H1 (cell line): ENCODE results near the gene TP53I11. TPM values are rescaled to one million over a fixed set of nuclear protein-coding genes. Genes with fewer than 3 reads are reported as not detected.

Source experiments
- CTCF ChIA-PET: fragments of 300-600 bp; sonication (Branson Sonifier 250); formaldehyde crosslinking; loops from one replicate; lab custom pipeline; 2021; ENCODE audit not compliant: partially characterized antibody; lab: Charles Lee
- POLR2A ChIA-PET: fragments of 300-600 bp; sonication (Branson Sonifier 250); formaldehyde crosslinking; loops from one replicate; lab custom pipeline; 2021; ENCODE audit warnings: inconsistent platforms; ENCODE audit not compliant: partially characterized antibody; lab: Charles Lee
- DNase-seq, 2 experiments: peaks; one replicate each; pipeline versions ENCODE4 v3.0.0 to v3.0.0-alpha.2; 2010 to 2022; ENCODE audit warnings: low spot score in 2 of 2, low read depth in 1 of 2, mixed read lengths in 1 of 2
- FAIRE-seq: peaks from 2 replicates; lab custom pipeline; 2011; peaks lifted over from hg19 to GRCh38; lab: Jason Lieb, UNC
- H2AFZ ChIP-seq: 2 replicates; pipeline ENCODE4 v1.8.1; 2012; ENCODE audit warnings: low read length, inconsistent platforms
- H2AK5ac ChIP-seq: 2 replicates; pipeline ENCODE4 v1.6.1; 2013; ENCODE audit warnings: low read depth, low read length
- H2BK120ac ChIP-seq: replicated peaks from 2 replicates; pipeline ENCODE3; 2013; ENCODE audit warnings: low read depth, low read length, inconsistent platforms
- H2BK12ac ChIP-seq: 2 replicates; pipeline ENCODE4 v1.6.1; 2013; ENCODE audit warnings: low read depth, low read length
- H2BK15ac ChIP-seq: 2 replicates; pipeline ENCODE4 v1.6.1; 2013; ENCODE audit warnings: low read length
- H2BK20ac ChIP-seq: 2 replicates; pipeline ENCODE4 v1.6.1; 2013; ENCODE audit warnings: low read length
- H2BK5ac ChIP-seq: 2 replicates; pipeline ENCODE4 v1.6.1; 2013; ENCODE audit warnings: low read depth, low read length
- H3K14ac ChIP-seq: 2 replicates; pipeline ENCODE4 v1.6.1; 2013; ENCODE audit warnings: inconsistent platforms; ENCODE audit not compliant: insufficient read length
- H3K18ac ChIP-seq: 2 replicates; pipeline ENCODE4 v1.6.1; 2013; ENCODE audit warnings: low read length; ENCODE audit errors: extremely low read depth
- H3K23ac ChIP-seq: 2 replicates; pipeline ENCODE4 v1.6.1; 2013; ENCODE audit warnings: inconsistent platforms; ENCODE audit not compliant: insufficient read length
- H3K23me2 ChIP-seq: 2 replicates; pipeline ENCODE4 v1.6.1; 2013; ENCODE audit warnings: low read depth, low read length
- H3K27ac ChIP-seq: 2 replicates; pipeline ENCODE4 v1.6.1; 2011; ENCODE audit warnings: low read depth, low read length, inconsistent platforms
- H3K27me3 ChIP-seq, 4 experiments: replicated peaks in 1 of 4; 1 replicate in 1 of 4; 2 replicates in 3 of 4; pipeline versions ENCODE4 v1.6.1 to v1.8.1; 2011 to 2013; ENCODE audit warnings: low read length in 3 of 4, mild to moderate bottlenecking in 3 of 4, inconsistent platforms in 2 of 4, mixed read lengths in 2 of 4, moderate library complexity in 1 of 4; ENCODE audit not compliant: control insufficient read depth in 3 of 4, insufficient read depth in 3 of 4; ENCODE audit errors: extremely low read depth in 1 of 4
- H3K36me3 ChIP-seq, 4 experiments: 2 replicates each; pipeline versions ENCODE4 v1.6.1 to v1.8.1; 2011 to 2013; ENCODE audit warnings: mild to moderate bottlenecking in 4 of 4, low read length in 3 of 4, moderate library complexity in 2 of 4, control low read depth in 1 of 4, inconsistent platforms in 1 of 4; ENCODE audit not compliant: insufficient read depth in 4 of 4, control insufficient read depth in 2 of 4
- H3K4ac ChIP-seq: replicated peaks from 2 replicates; pipeline ENCODE3; 2013; ENCODE audit warnings: low read length, low read depth, mixed read lengths, inconsistent platforms; ENCODE audit not compliant: insufficient read length
- H3K4me1 ChIP-seq, 4 experiments: replicated peaks in 1 of 4; 1 replicate in 1 of 4; 2 replicates in 3 of 4; pipeline versions ENCODE4 v1.6.1 to v1.8.1; 2011 to 2013; ENCODE audit warnings: low read length in 3 of 4, inconsistent platforms in 2 of 4, mixed read lengths in 1 of 4; ENCODE audit not compliant: insufficient read depth in 4 of 4, control insufficient read depth in 3 of 4
- H3K4me2 ChIP-seq, 2 experiments: 2 replicates each; pipeline versions ENCODE4 v1.6.1 to v1.8.1; 2011 to 2013; ENCODE audit warnings: low read depth in 2 of 2, low read length in 2 of 2, control low read depth in 1 of 2, inconsistent platforms in 1 of 2, mild to moderate bottlenecking in 1 of 2; ENCODE audit not compliant: insufficient read depth in 1 of 2
- H3K4me3 ChIP-seq, 4 experiments: fragments of 200-600, 300-600 bp in 1 of 4; sonication (generic), shearing (Covaris generic), sonication (Bioruptor Twin) in 1 of 4; 2 replicates each; pipeline versions ENCODE4 v1.5.1 to v1.8.1; 2011 to 2016; ENCODE audit warnings: low read length in 4 of 4, low read depth in 3 of 4, control low read depth in 2 of 4, inconsistent platforms in 2 of 4, mild to moderate bottlenecking in 2 of 4, mixed read lengths in 1 of 4, moderate library complexity in 1 of 4; ENCODE audit not compliant: insufficient read depth in 2 of 4; ENCODE audit errors: extremely low read depth in 1 of 4
- H3K56ac ChIP-seq: replicated peaks from 2 replicates; pipeline ENCODE3; 2013; ENCODE audit warnings: low read depth, mild to moderate bottlenecking, mixed read lengths, low read length, inconsistent platforms; ENCODE audit not compliant: insufficient read length
- H3K79me1 ChIP-seq: 2 replicates; pipeline ENCODE4 v1.6.1; 2013; ENCODE audit warnings: low read depth, low read length, control low read depth
- H3K79me2 ChIP-seq, 2 experiments: 2 replicates each; pipeline versions ENCODE4 v1.6.1 to v1.8.1; 2012 to 2013; ENCODE audit warnings: low read length in 2 of 2, mild to moderate bottlenecking in 2 of 2, inconsistent platforms in 1 of 2; ENCODE audit not compliant: insufficient read depth in 2 of 2, control insufficient read depth in 1 of 2
- H3K9ac ChIP-seq, 4 experiments: replicated peaks in 1 of 4; 1 replicate in 1 of 4; 2 replicates in 3 of 4; pipeline versions ENCODE4 v1.6.1 to v1.8.1; 2011 to 2013; ENCODE audit warnings: low read depth in 3 of 4, low read length in 3 of 4, control low read depth in 2 of 4, mild to moderate bottlenecking in 2 of 4, moderate library complexity in 2 of 4, inconsistent platforms in 1 of 4; ENCODE audit errors: extremely low read depth in 1 of 4
- H3K9me3 ChIP-seq, 2 experiments: 2 replicates each; pipeline versions ENCODE4 v1.6.1 to v1.8.1; 2012 to 2013; ENCODE audit warnings: mild to moderate bottlenecking in 2 of 2, moderate library complexity in 2 of 2, control low read depth in 1 of 2, inconsistent platforms in 1 of 2, low read depth in 1 of 2, low read length in 1 of 2, mixed read lengths in 1 of 2; ENCODE audit not compliant: insufficient read depth in 2 of 2
- H4K20me1 ChIP-seq, 2 experiments: replicated peaks in 1 of 2; 2 replicates each; pipeline versions ENCODE3 to v1.8.1; 2011 to 2013; ENCODE audit warnings: inconsistent platforms in 2 of 2, low read length in 2 of 2, mild to moderate bottlenecking in 1 of 2; ENCODE audit not compliant: insufficient read depth in 2 of 2, control insufficient read depth in 1 of 2
- H4K5ac ChIP-seq: 2 replicates; pipeline ENCODE4 v1.6.1; 2013; ENCODE audit warnings: low read length, low read depth, mixed read lengths, inconsistent platforms; ENCODE audit not compliant: insufficient read length
- H4K8ac ChIP-seq: 2 replicates; pipeline ENCODE4 v1.8.0; 2013; ENCODE audit warnings: mild to moderate bottlenecking, moderate library complexity, low read length, inconsistent platforms; ENCODE audit not compliant: insufficient read depth; ENCODE audit errors: extremely low read depth
- H4K91ac ChIP-seq: replicated peaks from 2 replicates; pipeline ENCODE3; 2013; ENCODE audit warnings: low read length, mixed read lengths, inconsistent platforms; ENCODE audit not compliant: insufficient read length
- CHD1 ChIP-seq: IDR thresholded peaks from 2 replicates; pipeline ENCODE4 v1.6.1; 2012; ENCODE audit warnings: low read depth, low read length, improper control_type of control experiment
- CREB1 ChIP-seq: IDR thresholded peaks from 2 replicates; pipeline ENCODE4 v1.6.1; 2012; ENCODE audit warnings: inconsistent platforms
- GTF2F1 ChIP-seq: IDR thresholded peaks from 2 replicates; pipeline ENCODE4 v1.6.1; 2012; ENCODE audit warnings: low read depth, low read length, improper control_type of control experiment, borderline replicate concordance
- HDAC2 ChIP-seq, 2 experiments: fragments of 300-600 bp in 1 of 2; sonication (generic) in 1 of 2; IDR thresholded peaks; 2 replicates each; pipeline ENCODE4 v1.6.1; 2011 to 2012; ENCODE audit warnings: low read depth in 2 of 2, low read length in 2 of 2, mild to moderate bottlenecking in 2 of 2, moderate library complexity in 2 of 2, borderline replicate concordance in 1 of 2, inconsistent platforms in 1 of 2
- KDM1A ChIP-seq: fragments of 200-600, 300-600 bp; sonication (generic); IDR thresholded peaks from 2 replicates; pipeline ENCODE4 v1.7.1; 2016; ENCODE audit warnings: mild to moderate bottlenecking, low read length, borderline replicate concordance
- KDM4A ChIP-seq: IDR thresholded peaks from one replicate; pipeline ENCODE4 v1.7.1; 2012; ENCODE audit warnings: low read depth, mild to moderate bottlenecking, moderate library complexity, low read length, inconsistent platforms; ENCODE audit not compliant: severe bottlenecking
- KDM5A ChIP-seq: fragments of 200-600 bp; IDR thresholded peaks from 2 replicates; pipeline ENCODE4 v1.7.1; 2012; ENCODE audit warnings: mild to moderate bottlenecking, low read length, inconsistent platforms, mixed read lengths
- MAFK ChIP-seq: IDR thresholded peaks from 2 replicates; pipeline ENCODE4 v1.6.1; 2012; ENCODE audit warnings: low read depth, mild to moderate bottlenecking, improper control_type of control experiment, low read length
- POLR2A ChIP-seq, 2 experiments: IDR thresholded peaks; 1 replicate in 1 of 2; 2 replicates in 1 of 2; pipeline ENCODE4 v1.6.1; 2011; ENCODE audit warnings: low read depth in 2 of 2, low read length in 2 of 2, mild to moderate bottlenecking in 2 of 2; ENCODE audit errors: control extremely low read depth in 1 of 2
- POLR2AphosphoS5 ChIP-seq: IDR thresholded peaks from 2 replicates; pipeline ENCODE4 v1.6.1; 2011; ENCODE audit warnings: low read depth, low read length
- SAP30 ChIP-seq: fragments of 300-600 bp; sonication (generic); IDR thresholded peaks from 2 replicates; pipeline ENCODE4 v1.7.1; 2012; ENCODE audit warnings: low read length, moderate library complexity, mild to moderate bottlenecking, inconsistent platforms; ENCODE audit not compliant: insufficient read depth, insufficient replicate concordance
- SP2 ChIP-seq: IDR thresholded peaks from 2 replicates; pipeline ENCODE4 v1.6.1; 2012; ENCODE audit warnings: mild to moderate bottlenecking, low read length, inconsistent platforms
- SRF ChIP-seq: IDR thresholded peaks from 2 replicates; pipeline ENCODE4 v1.6.1; 2011; ENCODE audit warnings: mild to moderate bottlenecking, low read depth, low read length, moderate library complexity
- TAF1 ChIP-seq: IDR thresholded peaks from 2 replicates; pipeline ENCODE4 v1.6.1; 2011; ENCODE audit warnings: mild to moderate bottlenecking, low read depth, low read length
- TAF7 ChIP-seq: optimal IDR thresholded peaks from 2 replicates; pipeline ENCODE3; 2011; ENCODE audit warnings: low read depth, mild to moderate bottlenecking, inconsistent platforms, low read length, moderate library complexity, borderline replicate concordance
- TBP ChIP-seq: IDR thresholded peaks from 2 replicates; pipeline ENCODE4 v1.6.1; 2011; ENCODE audit warnings: low read depth, low read length, improper control_type of control experiment
- WGBS, 2 experiments: shearing (Covaris generic) in 1 of 2; methylation state at CpG; one replicate each; pipeline versions ENCODE4 v1.1.6 to v1.1.7; 2013 to 2015; ENCODE audit warnings: low lambda C conversion rate in 2 of 2, mixed read lengths in 2 of 2, inconsistent platforms in 1 of 2, low coverage in 1 of 2, missing lambda C conversion rate in 1 of 2; ENCODE audit not compliant: insufficient replicate concordance in 2 of 2, insufficient coverage in 1 of 2, insufficient read length in 1 of 2; ENCODE audit errors: extremely low coverage in 1 of 2, missing lambda C conversion rate in 1 of 2; 5-methylcytosine and 5-hydroxymethylcytosine counted together
- polyA plus RNA-seq, 7 experiments: library from polyadenylated mRNA; depleted of rRNA in 3 of 7; stranded (reverse) in 5 of 7; unstranded in 2 of 7; fragments of >200 nt in 5 of 7; fragments of 200-250 nt in 2 of 7; gene quantifications; 1 replicate in 5 of 7; 2 replicates in 1 of 7; 4 replicates in 1 of 7; pipeline versions ENCODE4 v1.2.1 to v1.2.3, GENCODE V29; 2011 to 2013; ENCODE audit warnings: missing spikeins in 2 of 7, mixed read lengths in 2 of 7
- total RNA-seq: library from RNA; stranded (reverse); fragmentation: NEBNext Ultra II Directional; extraction: Animal tissue kit (Norgen Biotek cat#: 25700); gene quantifications from 2 replicates; pipeline ENCODE4 v1.2.1, GENCODE V29; 2021

Gene TP53I11
- total and polyA plus RNA-seq, 2 of the 8 experiments (the other 6 are each of a cell fraction or from before 2014, with no cell fraction given), result 34.0 to 46.3 TPM

DNA sequence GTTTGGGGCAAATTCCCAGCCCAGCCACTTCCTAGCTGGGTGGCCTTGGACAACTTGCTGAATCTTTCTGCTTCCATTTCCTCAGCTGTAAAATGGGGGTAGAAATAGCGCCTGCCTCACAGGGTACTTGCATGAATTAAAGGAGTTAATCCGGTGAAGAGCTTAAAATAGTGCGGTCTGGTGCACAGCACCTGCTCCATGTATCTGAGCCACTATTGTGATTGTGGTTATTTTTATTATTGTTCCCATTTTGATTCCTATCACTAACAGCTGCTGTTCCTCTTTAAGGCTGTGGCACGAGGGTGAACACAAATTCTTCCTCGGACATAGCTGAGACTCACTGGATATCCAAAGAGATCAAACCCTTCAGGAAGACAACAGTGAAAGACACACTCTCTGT, 46.9 kb upstream of the TP53I11 start:
- Histone ChIP-seq H3K18ac (no peak overlapping the region), H2BK12ac (no peak overlapping the region), H3K9ac (no peak overlapping the region), H2BK120ac (no peak overlapping the region), H3K4me3 (no peak overlapping the region), H2AK5ac (no peak overlapping the region), H2BK5ac (no peak overlapping the region), H3K9me3 (no peaks in the 10 kb centered on the region), H3K23me2 (peaks cover 2% of the 10 kb centered on the region; the same call in 1 of the 2 replicates), H3K14ac (no peak overlapping the region), H3K79me2 (no peaks in the 10 kb centered on the region), H3K27me3 (no peaks in the 10 kb centered on the region; a peak in 1 of 7 replicates), H2AFZ (no peak overlapping the region), H3K56ac (no peak overlapping the region), H3K27ac (no peak overlapping the region), H4K20me1 (no peaks in the 10 kb centered on the region), H3K4me1 (no peaks in the 10 kb centered on the region), H4K91ac (no peak overlapping the region), H3K36me3 (no peaks in the 10 kb centered on the region), H2BK20ac (no peak overlapping the region), H3K23ac (no peak overlapping the region), H3K4me2 (no peak overlapping the region), H2BK15ac (no peak overlapping the region), H4K5ac (no peak overlapping the region), H3K79me1 (no peaks in the 10 kb centered on the region), H3K4ac (no peak overlapping the region), H4K8ac (no peak overlapping the region)
- no peak for FAIRE-seq
- TF ChIP-seq POLR2AphosphoS5 (no peak), KDM5A (no peak), GTF2F1 (no peak), TAF1 (no peak), MAFK (no peak), POLR2A (IDR thresholded peaks at IDR 0.05; ENCODE audit: control extremely low read depth in 1 of 2, low read depth in 2 of 2, low read length in 2 of 2) (no peak), CHD1 (no peak), SP2 (no peak), KDM4A (no peak), TBP (no peak), KDM1A (no peak), SRF (no peak), SAP30 (no peak), TAF7 (no peak), CREB1 (no peak), HDAC2 (IDR thresholded peaks at IDR 0.05; ENCODE audit: borderline replicate concordance in 1 of 2, low read depth in 2 of 2, low read length in 2 of 2) (no peak)
- peak in 1 of 2 experiments; percentile 39 for DNase-seq
- ChIA-PET POLR2A (interaction anchor here (1.3 kb wide), 1 partner anchor 60 kb away, joined by 4 read pairs; no protein-coding TSS in a partner anchor), CTCF (interaction anchor here (0.8 to 5.4 kb wide), 16 partner anchors 9 to 92 kb away, joined by 3 to 49 read pairs (median 5); no protein-coding TSS in a partner anchor)
- 84% methylated on average over 5 of the region's 5 CpGs; no CpG with 5 or more reads in 1 of the 2 experiments for WGBS, 2 experiments
